Sigmoid colon (tissue), 4 donors: ENCODE results near the gene CCDC146.

Source experiments
- CTCF ChIP-seq, 4 experiments: fragments of 450-650 bp in 3 of 4; fragments of 200-600 bp in 1 of 4; IDR thresholded peaks; one replicate each; pipeline ENCODE4 v1.5.1; 2016 to 2019; ENCODE audit warnings: antibody characterized with exemption in 4 of 4, mild to moderate bottlenecking in 3 of 4, moderate library complexity in 2 of 4
- EP300 ChIP-seq, 4 donors: sonication (generic); formaldehyde crosslinking; IDR thresholded peaks; one replicate each; pipeline ENCODE4 v1.6.1; 2017; ENCODE audit warnings: antibody characterized with exemption in 4 of 4
- POLR2A ChIP-seq, 2 donors: fragments of 450-650 bp; IDR thresholded peaks; one replicate each; pipeline ENCODE4 v1.6.1; 2016; ENCODE audit warnings: antibody characterized with exemption in 2 of 2, mild to moderate bottlenecking in 2 of 2, moderate library complexity in 2 of 2
- POLR2AphosphoS5 ChIP-seq, 4 donors: sonication (generic); formaldehyde crosslinking; IDR thresholded peaks; one replicate each; pipeline ENCODE4 v1.6.1; 2017; ENCODE audit warnings: antibody characterized with exemption in 4 of 4

- TF ChIP-seq POLR2AphosphoS5 (IDR thresholded peaks at IDR 0.05) (no peak), CTCF (IDR thresholded peaks at IDR 0.05) (no peak), POLR2A (IDR thresholded peaks at IDR 0.05) (no peak), EP300 (IDR thresholded peaks at IDR 0.05) (no peak)
Observed at GRCh38 chr7:77205706-77206105, 83.3 kb downstream of the CCDC146 start.
